OCI-LY1 (cell line): ENCODE data around the gene KATNAL1.
"Not testable (repeated sequence)": the region's sequence is repeated elsewhere in the genome, so short reads cannot be mapped to it uniquely, and the experiment has no call there.

Experiments
- CTCF ChIP-seq: fragments of 200-600 bp; sonication (generic), shearing (Covaris generic); IDR thresholded peaks from 2 replicates; pipeline ENCODE4 v1.5.1; 2017; ENCODE audit warnings: mild to moderate bottlenecking, antibody characterized with exemption, low read length, moderate library complexity, mixed read lengths
- EZH2 ChIP-seq: fragments of 200-600 bp; sonication (generic), shearing (Covaris generic); IDR thresholded peaks from 2 replicates; pipeline ENCODE4 v1.8.0; 2017; ENCODE audit warnings: borderline replicate concordance, mixed run types, mild to moderate bottlenecking, antibody characterized with exemption, low read length, moderate library complexity, mixed read lengths

GRCh38 chr13:30174250-30174649, 133.1 kb downstream of the KATNAL1 start:
- not testable (repeated sequence) for TF ChIP-seq CTCF, EZH2
